Measurements from ENCODE around the gene RARRES1. TPM values are rescaled to one million over a fixed set of nuclear protein-coding genes. Genes with fewer than 3 reads are reported as not detected.

RARRES1 gene
- total RNA-seq, 1 experiment from 2014 or later: 0.35 TPM

GRCh38 chr3:158672215-158673176 is 59.8 kb downstream of the RARRES1 start, which contains the start of gene LXN (continued):
- no peak for TF ChIP-seq ZMAT4 (CRISPR knock-in tag; IDR thresholded peaks at IDR 0.05)
- peak; percentile 55; the same call in 1 of the 2 replicates for TF ChIP-seq HMGXB4 (CRISPR knock-in tag; IDR thresholded peaks at IDR 0.05)
- TF ChIP-seq SMAD4 (CRISPR knock-in tag; IDR thresholded peaks at IDR 0.05): no peak

- H3K27ac Mint-ChIP-seq: peak overlapping the region; percentile 90
- H3K4me3 Mint-ChIP-seq: peak overlapping the region; percentile 87
- DNase-seq (ENCODE audit: low spot score): no peak
- H3K9me3 Mint-ChIP-seq: no peaks in the 10 kb centered on the region
- no peak for TF ChIP-seq ELF4 (CRISPR knock-in tag; IDR thresholded peaks at IDR 0.05; ENCODE audit: low read depth)
- no peak for TF ChIP-seq E2F4 (CRISPR knock-in tag; IDR thresholded peaks at IDR 0.05; ENCODE audit: borderline replicate concordance, low read depth)
- TF ChIP-seq CREB1 (CRISPR knock-in tag; IDR thresholded peaks at IDR 0.05): no peak
- TF ChIP-seq ARID4B (CRISPR knock-in tag; IDR thresholded peaks at IDR 0.05; ENCODE audit: borderline replicate concordance): no peak
- TF ChIP-seq ZNF232 (CRISPR knock-in tag; IDR thresholded peaks at IDR 0.05): no peak
- TF ChIP-seq IRF1 (CRISPR knock-in tag; IDR thresholded peaks at IDR 0.05): no peak
- TF ChIP-seq PRDM15 (CRISPR knock-in tag; IDR thresholded peaks at IDR 0.05): no peak
- TF ChIP-seq JUN (CRISPR knock-in tag; IDR thresholded peaks at IDR 0.05): no peak
- no peak for TF ChIP-seq MLX (CRISPR knock-in tag; IDR thresholded peaks at IDR 0.05)
- no peak for TF ChIP-seq USF1 (CRISPR knock-in tag; IDR thresholded peaks at IDR 0.05)
- no peak for TF ChIP-seq ZNF263 (CRISPR knock-in tag; IDR thresholded peaks at IDR 0.05; ENCODE audit: low read depth)
- TF ChIP-seq EMX1 (CRISPR knock-in tag; IDR thresholded peaks at IDR 0.05): no peak
- TF ChIP-seq ZNF281 (CRISPR knock-in tag; IDR thresholded peaks at IDR 0.05): no peak
- no peaks in the 10 kb centered on the region for H3K27me3 Mint-ChIP-seq (ENCODE audit: low read depth)
- ChIA-PET CTCF (interaction anchor here (0.6 to 1.5 kb wide), 17 partner anchors 11 to 1065 kb away, joined by 3 to 25 read pairs (median 4); partner anchors contain the start of genes GFM1 and MLF1), POLR2A (interaction anchor here (1.0 kb wide), 1 partner anchor 28 kb away, joined by 3 read pairs; the partner anchor contains the start of gene GFM1)
- no peak; the same call in 1 of the 2 replicates for ATAC-seq
- H3K36me3 Mint-ChIP-seq: peaks cover 8% of the 10 kb centered on the region; the same call in 1 of the 2 replicates
- peaks cover 17% of the 10 kb centered on the region for H3K4me1 Mint-ChIP-seq
Measured at GRCh38 chr3:158671821-158672214, 60.4 kb downstream of the RARRES1 start.
